Fibroblast of lung (primary cell): ENCODE measurements around the gene MAMDC4. TPM values are rescaled to one million over a fixed set of nuclear protein-coding genes. Genes with fewer than 3 reads are reported as not detected.

ENCODE experiments used
- DNase-seq, 2 donors: peaks; one replicate each; pipeline versions ENCODE4 v3.0.0 to v3.0.0-alpha.2; 2010; ENCODE audit warnings: low read depth in 2 of 2
- H2AFZ ChIP-seq: 2 replicates; pipeline ENCODE4 v1.5.1; 2012; ENCODE audit warnings: low read length, control low read depth, inconsistent platforms
- H3K27ac ChIP-seq: 2 replicates; pipeline ENCODE4 v1.5.1; 2011; ENCODE audit warnings: low read length, control low read depth; ENCODE audit not compliant: insufficient read depth
- H3K27me3 ChIP-seq: 2 replicates; pipeline ENCODE4 v1.5.1; 2011; ENCODE audit warnings: mild to moderate bottlenecking, low read length; ENCODE audit not compliant: control insufficient read depth, insufficient read depth
- H3K36me3 ChIP-seq: 2 replicates; pipeline ENCODE4 v1.5.1; 2011; ENCODE audit warnings: low read length; ENCODE audit not compliant: control insufficient read depth, insufficient read depth
- H3K4me1 ChIP-seq: 2 replicates; pipeline ENCODE4 v1.5.1; 2011; ENCODE audit warnings: low read length; ENCODE audit not compliant: control insufficient read depth, insufficient read depth; ENCODE audit errors: extremely low read depth
- H3K4me2 ChIP-seq: 2 replicates; pipeline ENCODE4 v1.5.1; 2011; ENCODE audit warnings: low read length, control low read depth; ENCODE audit not compliant: insufficient read depth; ENCODE audit errors: extremely low read depth
- H3K4me3 ChIP-seq, 4 experiments: fragments of 200-600 bp in 1 of 4; sonication (generic) in 1 of 4; replicated peaks in 1 of 4; 2 replicates each; pipeline ENCODE4 v1.5.1; 2011 to 2016; ENCODE audit warnings: low read length in 4 of 4, low read depth in 3 of 4, mild to moderate bottlenecking in 3 of 4, control low read depth in 2 of 4, inconsistent platforms in 1 of 4, mixed read lengths in 1 of 4; ENCODE audit not compliant: insufficient read depth in 1 of 4; ENCODE audit errors: control extremely low read depth in 1 of 4
- H3K79me2 ChIP-seq: 2 replicates; pipeline ENCODE4 v1.5.1; 2012; ENCODE audit warnings: mild to moderate bottlenecking, low read length, inconsistent platforms; ENCODE audit not compliant: control insufficient read depth, insufficient read depth
- H3K9ac ChIP-seq: 2 replicates; pipeline ENCODE4 v1.5.1; 2011; ENCODE audit warnings: mild to moderate bottlenecking, low read length, control low read depth; ENCODE audit not compliant: insufficient read depth
- H3K9me3 ChIP-seq: 2 replicates; pipeline ENCODE4 v1.5.1; 2012; ENCODE audit warnings: low read depth, low read length; ENCODE audit not compliant: control insufficient read depth, insufficient read depth
- H4K20me1 ChIP-seq: 2 replicates; pipeline ENCODE4 v1.5.1; 2011; ENCODE audit warnings: low read length; ENCODE audit not compliant: control insufficient read depth, insufficient read depth; ENCODE audit errors: extremely low read depth
- CTCF ChIP-seq, 2 donors: IDR thresholded peaks in 1 of 2; conservative IDR thresholded peaks in 1 of 2; 1 replicate in 1 of 2; 2 replicates in 1 of 2; pipeline ENCODE4 v1.5.1; 2011 to 2012; ENCODE audit warnings: low read length in 2 of 2, control low read depth in 1 of 2, inconsistent platforms in 1 of 2, low read depth in 1 of 2, mild to moderate bottlenecking in 1 of 2
- EZH2 ChIP-seq: IDR thresholded peaks from 2 replicates; pipeline ENCODE4 v1.5.1; 2012; ENCODE audit warnings: low read length, control low read depth, mild to moderate bottlenecking; ENCODE audit errors: missing control alignments
- polyA plus RNA-seq, 2 donors: library from polyadenylated mRNA; depleted of rRNA in 1 of 2; stranded (reverse) in 1 of 2; unstranded in 1 of 2; fragments of >200 nt; gene quantifications; 2 replicates each; pipeline ENCODE4 v1.2.1, GENCODE V29; 2011 to 2012; ENCODE audit warnings: missing spikeins in 1 of 2
- total RNA-seq: library from RNA; depleted of rRNA; stranded (reverse); fragments of >200 nt; gene quantifications from 2 replicates; pipeline ENCODE4 v1.2.1, GENCODE V29; 2014

MAMDC4 gene
- total and polyA plus RNA-seq, 2 donors (not counting 1 experiment from before 2014, with no cell fraction given): 0.37 to 4.6 TPM

DNA sequence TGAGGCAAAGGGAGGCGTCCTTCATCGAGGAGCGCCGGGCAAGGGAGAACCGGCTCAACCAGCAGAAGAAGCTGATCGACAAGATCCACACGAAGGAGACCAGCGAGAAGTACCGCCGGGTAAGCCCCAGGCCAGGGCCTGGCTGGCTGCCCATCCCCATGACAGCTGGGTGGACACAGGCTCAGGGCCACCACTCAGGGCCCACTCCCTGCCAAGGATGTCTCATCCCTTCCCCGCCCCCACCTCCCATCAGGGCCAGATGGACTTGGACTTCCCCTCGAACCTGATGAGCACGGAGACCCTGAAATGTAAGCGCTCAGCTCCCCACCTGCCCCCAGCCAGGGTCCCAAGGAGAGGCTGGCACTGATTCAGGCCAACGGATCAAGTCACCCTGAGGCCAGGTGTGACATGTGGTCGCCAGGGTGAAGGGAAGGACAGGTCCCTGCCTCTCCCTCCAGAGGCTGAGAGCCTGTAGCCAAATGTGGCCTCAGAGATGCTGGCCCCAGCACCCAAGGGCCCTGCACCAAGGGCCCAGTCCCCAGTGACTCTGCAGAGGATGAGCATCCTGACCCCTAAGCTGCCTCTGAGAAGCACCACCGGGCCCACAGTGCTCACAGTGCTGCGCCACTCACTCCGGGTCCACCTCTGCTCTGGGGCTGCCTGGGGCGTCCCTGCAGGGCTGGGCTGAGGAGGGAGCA is 47.5 kb upstream of the MAMDC4 start:
- Histone ChIP-seq H3K36me3 (peaks cover 2% of the 10 kb centered on the region), H3K9ac (no peak overlapping the region), H3K4me1 (peaks cover 9% of the 10 kb centered on the region), H3K27ac (no peak overlapping the region), H3K79me2 (peaks cover 17% of the 10 kb centered on the region), H4K20me1 (no peaks in the 10 kb centered on the region), H3K4me3 (no peak overlapping the region), H2AFZ (no peak overlapping the region), H3K9me3 (no peaks in the 10 kb centered on the region), H3K4me2 (no peak overlapping the region), H3K27me3 (peaks cover 12% of the 10 kb centered on the region)
- TF ChIP-seq CTCF (conservative IDR thresholded peaks at IDR 0.05 in 1 of 2, IDR thresholded peaks at IDR 0.05 in 1 of 2; ENCODE audit: low read depth in 1 of 2, low read length in 2 of 2) (no peak), EZH2 (no peak)
- DNase-seq: no peak

DNA sequence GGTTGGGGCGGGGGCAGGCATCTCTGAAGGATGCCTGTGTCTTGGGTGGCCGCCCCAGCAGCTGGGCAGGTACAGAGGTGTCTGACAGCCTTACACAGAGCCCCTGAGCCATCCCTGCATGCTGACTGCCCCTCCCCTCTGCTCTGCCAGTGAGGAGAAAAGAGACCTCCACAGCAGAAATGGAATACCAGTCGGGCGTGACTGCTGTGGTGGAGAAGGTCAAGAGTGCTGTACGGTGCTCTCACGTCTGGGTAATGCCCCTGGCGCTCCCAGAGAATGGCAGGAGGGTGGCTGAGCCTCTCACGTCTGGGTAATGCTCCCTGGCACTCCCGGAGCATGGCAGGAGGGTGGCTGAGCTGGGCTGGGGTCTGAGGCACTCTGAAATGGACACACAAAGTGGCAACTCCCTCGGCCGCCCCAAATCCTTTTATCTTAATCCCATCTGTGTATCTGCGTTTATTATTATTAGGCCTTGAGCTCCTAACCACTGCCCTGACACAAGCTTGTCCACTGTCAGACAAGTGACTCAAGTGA is 46.9 kb upstream of the MAMDC4 start:
- Histone ChIP-seq H3K27me3 (peaks cover 11% of the 10 kb centered on the region), H3K4me3 (no peak overlapping the region), H3K27ac (no peak overlapping the region), H2AFZ (no peak overlapping the region), H3K4me2 (no peak overlapping the region), H3K9me3 (no peaks in the 10 kb centered on the region), H4K20me1 (no peaks in the 10 kb centered on the region), H3K9ac (no peak overlapping the region), H3K36me3 (peaks cover 2% of the 10 kb centered on the region), H3K79me2 (peaks cover 23% of the 10 kb centered on the region), H3K4me1 (peaks cover 9% of the 10 kb centered on the region)
- DNase-seq: no peak
- no peak for TF ChIP-seq EZH2
- TF ChIP-seq CTCF (conservative IDR thresholded peaks at IDR 0.05 in 1 of 2, IDR thresholded peaks at IDR 0.05 in 1 of 2; ENCODE audit: low read depth in 1 of 2, low read length in 2 of 2): no peak

- Histone ChIP-seq H4K20me1 (no peaks in the 10 kb centered on the region), H3K9me3 (no peaks in the 10 kb centered on the region), H3K79me2 (peaks cover 28% of the 10 kb centered on the region), H3K4me1 (peaks cover 9% of the 10 kb centered on the region), H3K4me3 (no peak overlapping the region), H2AFZ (no peak overlapping the region), H3K27ac (no peak overlapping the region), H3K4me2 (peak overlapping the region; percentile 86), H3K27me3 (peaks cover 3% of the 10 kb centered on the region), H3K9ac (no peak overlapping the region), H3K36me3 (peaks cover 2% of the 10 kb centered on the region)
- DNase-seq: no peak
- TF ChIP-seq EZH2: no peak
- TF ChIP-seq CTCF (conservative IDR thresholded peaks at IDR 0.05 in 1 of 2, IDR thresholded peaks at IDR 0.05 in 1 of 2; ENCODE audit: low read depth in 1 of 2, low read length in 2 of 2): no peak
Measured at GRCh38 chr9:136806067-136806466, 46.1 kb upstream of the MAMDC4 start.
